OCI-LY3 (cell line): ENCODE data around the gene BHLHE41.
A peak's percentile ranks its signal among the peaks of the same experiment; 100 is the strongest.

Experiments used
- H2AFZ ChIP-seq: fragments of 200-600, 300-600 bp; shearing (Covaris generic); 2 replicates; pipeline ENCODE4 v1.6.0; 2014; ENCODE audit warnings: antibody characterized with exemption, low read depth, low read length
- H3K27ac ChIP-seq: fragments of 200-600, 300-600 bp; sonication (generic); 2 replicates; pipeline ENCODE4 v1.5.1; 2014; ENCODE audit warnings: mild to moderate bottlenecking, low read length, moderate library complexity, mixed read lengths
- H3K27me3 ChIP-seq: fragments of 200-600, 300-600 bp; sonication (generic); 2 replicates; pipeline ENCODE4 v1.6.1; 2014; ENCODE audit warnings: low read depth, low read length, mixed read lengths
- H3K36me3 ChIP-seq: fragments of 200-600, 300-600 bp; sonication (generic); replicated peaks from 2 replicates; pipeline ENCODE3; 2014; ENCODE audit warnings: low read depth, low read length, mixed read lengths
- H3K4me1 ChIP-seq: fragments of 300-600, 200-600 bp; sonication (generic); 2 replicates; pipeline ENCODE4 v1.6.1; 2014; ENCODE audit warnings: low read length, mixed read lengths
- H3K4me2 ChIP-seq: fragments of 200-600, 300-600 bp; sonication (generic); 2 replicates; pipeline ENCODE4 v1.6.1; 2014; ENCODE audit warnings: low read length, mixed read lengths
- H3K4me3 ChIP-seq: fragments of 300-600, 200-600 bp; sonication (generic); 2 replicates; pipeline ENCODE4 v1.5.1; 2014; ENCODE audit warnings: antibody characterized with exemption, mild to moderate bottlenecking, low read length, moderate library complexity
- H3K79me2 ChIP-seq: fragments of 300-600, 200-600 bp; shearing (Covaris generic); 2 replicates; pipeline ENCODE4 v1.6.1; 2014; ENCODE audit warnings: mild to moderate bottlenecking, low read length, mixed read lengths
- H3K9ac ChIP-seq: fragments of 300-600, 200-600 bp; shearing (Covaris generic); 2 replicates; pipeline ENCODE4 v1.6.0; 2014; ENCODE audit warnings: mild to moderate bottlenecking, low read length, moderate library complexity
- H3K9me3 ChIP-seq: fragments of 200-600, 300-600 bp; shearing (Covaris generic); 2 replicates; pipeline ENCODE4 v1.6.1; 2014; ENCODE audit warnings: low read length, mixed read lengths; ENCODE audit not compliant: insufficient read depth
- H4K20me1 ChIP-seq: fragments of 200-600, 300-600 bp; sonication (generic); 2 replicates; pipeline ENCODE4 v1.6.1; 2016; ENCODE audit warnings: low read length, mixed read lengths; ENCODE audit not compliant: insufficient read depth
- EZH2phosphoT487 ChIP-seq: fragments of 200-600 bp; shearing (Covaris generic); IDR thresholded peaks from 2 replicates; pipeline ENCODE4 v1.6.1; 2018; ENCODE audit warnings: antibody characterized with exemption, mixed run types, low read depth
- TF ChIP-seq, protein P1 (sequence below): fragments of 200-600, 300-600 bp; sonication (generic); IDR thresholded peaks from 2 replicates; pipeline ENCODE4 v1.5.1; 2014; ENCODE audit warnings: antibody characterized with exemption, low read length, low read depth

Gene BHLHE41

DNA sequence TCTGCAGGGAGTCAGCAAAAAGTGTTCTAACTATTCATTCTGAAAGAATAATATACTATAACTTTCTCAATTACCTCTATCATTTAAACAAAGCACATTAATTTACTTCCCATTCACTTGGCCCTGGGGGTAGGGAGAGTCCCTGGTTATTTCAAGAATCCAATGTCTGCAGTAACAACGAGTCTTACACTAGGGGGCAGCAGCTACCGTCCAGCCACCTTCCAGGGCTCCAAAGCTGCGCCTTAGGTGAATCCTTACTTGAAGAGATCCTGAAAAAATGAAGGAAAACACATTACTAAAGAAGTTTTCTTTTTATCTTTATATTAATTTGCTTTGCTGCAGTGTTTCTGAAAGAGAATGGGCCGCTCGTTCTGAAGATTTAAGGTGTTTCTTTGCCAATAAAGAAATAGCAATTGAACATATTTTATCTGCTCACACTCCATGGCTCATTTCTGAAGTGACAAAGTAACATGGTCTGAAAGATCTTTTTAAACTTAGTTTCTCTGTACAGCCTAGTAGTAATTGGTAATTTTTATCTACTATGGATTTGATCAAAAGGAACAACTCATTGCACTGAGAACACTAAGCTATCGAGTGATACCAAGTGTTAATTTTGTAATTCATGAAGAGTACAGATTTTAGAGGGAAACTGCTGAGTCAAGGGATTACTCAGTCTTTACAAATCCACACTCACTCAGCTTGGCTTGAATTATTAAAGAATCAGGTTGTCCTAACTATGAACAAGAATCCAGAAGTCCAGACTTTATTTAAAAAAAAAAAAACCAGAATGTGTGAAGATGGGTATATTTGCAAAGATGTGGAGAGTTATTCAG is 27.6 kb downstream of the BHLHE41 start:
- TF ChIP-seq, protein P1, sequence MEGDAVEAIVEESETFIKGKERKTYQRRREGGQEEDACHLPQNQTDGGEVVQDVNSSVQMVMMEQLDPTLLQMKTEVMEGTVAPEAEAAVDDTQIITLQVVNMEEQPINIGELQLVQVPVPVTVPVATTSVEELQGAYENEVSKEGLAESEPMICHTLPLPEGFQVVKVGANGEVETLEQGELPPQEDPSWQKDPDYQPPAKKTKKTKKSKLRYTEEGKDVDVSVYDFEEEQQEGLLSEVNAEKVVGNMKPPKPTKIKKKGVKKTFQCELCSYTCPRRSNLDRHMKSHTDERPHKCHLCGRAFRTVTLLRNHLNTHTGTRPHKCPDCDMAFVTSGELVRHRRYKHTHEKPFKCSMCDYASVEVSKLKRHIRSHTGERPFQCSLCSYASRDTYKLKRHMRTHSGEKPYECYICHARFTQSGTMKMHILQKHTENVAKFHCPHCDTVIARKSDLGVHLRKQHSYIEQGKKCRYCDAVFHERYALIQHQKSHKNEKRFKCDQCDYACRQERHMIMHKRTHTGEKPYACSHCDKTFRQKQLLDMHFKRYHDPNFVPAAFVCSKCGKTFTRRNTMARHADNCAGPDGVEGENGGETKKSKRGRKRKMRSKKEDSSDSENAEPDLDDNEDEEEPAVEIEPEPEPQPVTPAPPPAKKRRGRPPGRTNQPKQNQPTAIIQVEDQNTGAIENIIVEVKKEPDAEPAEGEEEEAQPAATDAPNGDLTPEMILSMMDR: peak; percentile 94
- TF ChIP-seq EZH2phosphoT487: no peak
- H3K9me3 ChIP-seq: no peaks in the 10 kb centered on the region
- H2AFZ ChIP-seq: no peak overlapping the region
- no peaks in the 10 kb centered on the region for H3K36me3 ChIP-seq
- H3K9ac ChIP-seq: no peak overlapping the region
- H3K4me3 ChIP-seq: no peak overlapping the region
- no peaks in the 10 kb centered on the region for H3K79me2 ChIP-seq
- no peak overlapping the region for H3K27ac ChIP-seq
- no peaks in the 10 kb centered on the region for H4K20me1 ChIP-seq
- H3K4me1 ChIP-seq: peaks cover 10% of the 10 kb centered on the region
- H3K4me2 ChIP-seq: peak overlapping the region; percentile 23
- H3K27me3 ChIP-seq: peaks cover 22% of the 10 kb centered on the region

DNA sequence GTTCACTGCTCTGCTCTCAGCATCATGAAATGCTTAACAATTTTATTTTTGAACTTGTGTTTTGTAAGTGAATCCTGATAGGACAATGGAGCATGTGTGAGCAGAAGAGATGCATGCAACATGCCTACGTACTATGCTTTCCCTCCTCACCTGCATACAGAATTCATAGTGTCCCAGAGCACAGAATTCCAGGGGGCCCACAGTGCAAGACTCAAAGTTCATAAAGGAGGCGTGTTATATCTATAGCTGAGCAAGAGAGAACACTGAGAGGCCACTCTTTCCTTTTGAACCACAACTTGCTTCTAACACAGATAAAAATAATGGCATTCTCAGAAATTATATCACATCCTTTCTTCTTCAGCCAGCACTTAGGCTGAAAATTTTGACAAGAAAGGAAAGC is 28.8 kb downstream of the BHLHE41 start:
- Histone ChIP-seq H4K20me1 (no peaks in the 10 kb centered on the region), H3K36me3 (no peaks in the 10 kb centered on the region), H3K27me3 (peaks cover 10% of the 10 kb centered on the region), H3K27ac (no peak overlapping the region), H3K4me2 (no peak overlapping the region), H3K4me3 (no peak overlapping the region), H3K9me3 (no peaks in the 10 kb centered on the region), H3K79me2 (no peaks in the 10 kb centered on the region), H3K4me1 (peaks cover 10% of the 10 kb centered on the region), H2AFZ (no peak overlapping the region), H3K9ac (no peak overlapping the region)
- no peak for TF ChIP-seq EZH2phosphoT487
- TF ChIP-seq, protein P1: no peak

DNA sequence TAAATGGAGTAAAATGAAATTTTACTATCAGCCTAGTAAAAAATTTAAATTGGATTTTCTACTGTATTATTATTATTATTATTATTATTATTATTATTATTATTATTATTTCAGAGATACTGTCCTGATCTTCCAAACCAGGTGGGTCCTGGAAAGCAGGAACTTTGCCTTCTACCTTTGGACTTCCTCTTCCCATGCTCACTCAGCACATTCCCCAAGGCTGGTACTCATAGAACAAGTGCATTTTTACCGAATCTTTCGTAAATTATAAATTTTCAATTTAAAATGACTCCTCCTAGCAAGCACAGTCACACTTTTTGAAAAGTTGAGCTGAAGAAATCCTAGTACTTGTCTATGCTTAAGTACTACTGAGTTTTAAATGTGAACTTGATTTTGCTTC is 29.7 kb downstream of the BHLHE41 start:
- no peak overlapping the region for H2AFZ ChIP-seq
- TF ChIP-seq, protein P1: no peak
- TF ChIP-seq EZH2phosphoT487: no peak
- no peaks in the 10 kb centered on the region for H3K9me3 ChIP-seq
- no peaks in the 10 kb centered on the region for H3K79me2 ChIP-seq
- H3K4me1 ChIP-seq: peaks cover 10% of the 10 kb centered on the region
- no peak overlapping the region for H3K4me3 ChIP-seq
- H3K4me2 ChIP-seq: no peak overlapping the region
- no peak overlapping the region for H3K27ac ChIP-seq
- H3K27me3 ChIP-seq: peaks cover 14% of the 10 kb centered on the region
- no peaks in the 10 kb centered on the region for H3K36me3 ChIP-seq
- no peaks in the 10 kb centered on the region for H4K20me1 ChIP-seq
- H3K9ac ChIP-seq: no peak overlapping the region

DNA sequence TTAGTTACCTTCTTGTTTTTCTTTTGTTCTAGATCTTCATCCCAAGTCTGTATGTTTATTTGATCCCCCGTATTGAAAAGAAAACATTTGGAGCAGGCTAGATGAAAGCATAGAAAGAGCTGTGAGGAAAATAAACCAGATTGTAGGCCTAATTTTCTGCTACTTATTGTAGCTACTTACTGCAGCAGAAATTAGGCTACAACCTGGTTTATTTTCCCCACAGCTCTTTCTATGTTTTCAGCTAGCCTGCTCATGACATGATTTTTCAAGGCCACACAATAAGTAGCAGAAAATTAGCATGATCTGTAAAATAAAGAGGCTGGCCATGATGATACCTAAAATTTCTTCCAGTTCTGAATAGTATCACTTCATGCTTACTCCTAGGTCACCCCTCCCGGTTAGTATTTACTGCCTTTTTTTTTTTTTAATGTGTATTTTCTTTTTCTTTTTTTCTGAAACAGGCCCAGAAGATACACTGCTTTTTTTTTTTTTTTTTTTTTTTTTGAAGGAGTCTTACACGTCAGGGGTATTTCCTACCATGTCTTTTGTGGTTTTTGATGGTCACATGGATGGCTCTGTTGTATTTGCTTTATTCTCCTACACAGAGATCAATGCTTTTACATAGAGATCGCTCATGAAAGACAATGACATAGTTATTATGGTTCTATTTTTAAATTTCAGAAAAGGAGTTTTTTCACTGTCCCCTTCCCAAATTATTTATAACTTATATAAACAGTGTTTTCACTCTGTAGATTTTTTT is 32.3 kb downstream of the BHLHE41 start:
- Histone ChIP-seq H3K27ac (no peak overlapping the region), H3K27me3 (peaks cover 4% of the 10 kb centered on the region), H3K4me3 (no peak overlapping the region), H4K20me1 (no peaks in the 10 kb centered on the region), H3K9me3 (no peaks in the 10 kb centered on the region), H3K9ac (no peak overlapping the region), H3K79me2 (no peaks in the 10 kb centered on the region), H2AFZ (no peak overlapping the region), H3K4me1 (peaks cover 31% of the 10 kb centered on the region), H3K4me2 (no peak overlapping the region), H3K36me3 (no peaks in the 10 kb centered on the region)
- TF ChIP-seq EZH2phosphoT487: no peak
- TF ChIP-seq, protein P1: no peak
